ENCODE measurements around the gene TOMM20. TPM values are rescaled to one million over a fixed set of nuclear protein-coding genes. Genes with fewer than 3 reads are reported as not detected.

TOMM20 gene
- polyA plus RNA-seq (2011; rRNA removed), result 82.2 and 94.0 TPM in 2 replicates
- polyA minus RNA-seq (2011; rRNA and poly(A)+ RNA removed), result 30.5 and 49.9 TPM in 2 replicates

DNA sequence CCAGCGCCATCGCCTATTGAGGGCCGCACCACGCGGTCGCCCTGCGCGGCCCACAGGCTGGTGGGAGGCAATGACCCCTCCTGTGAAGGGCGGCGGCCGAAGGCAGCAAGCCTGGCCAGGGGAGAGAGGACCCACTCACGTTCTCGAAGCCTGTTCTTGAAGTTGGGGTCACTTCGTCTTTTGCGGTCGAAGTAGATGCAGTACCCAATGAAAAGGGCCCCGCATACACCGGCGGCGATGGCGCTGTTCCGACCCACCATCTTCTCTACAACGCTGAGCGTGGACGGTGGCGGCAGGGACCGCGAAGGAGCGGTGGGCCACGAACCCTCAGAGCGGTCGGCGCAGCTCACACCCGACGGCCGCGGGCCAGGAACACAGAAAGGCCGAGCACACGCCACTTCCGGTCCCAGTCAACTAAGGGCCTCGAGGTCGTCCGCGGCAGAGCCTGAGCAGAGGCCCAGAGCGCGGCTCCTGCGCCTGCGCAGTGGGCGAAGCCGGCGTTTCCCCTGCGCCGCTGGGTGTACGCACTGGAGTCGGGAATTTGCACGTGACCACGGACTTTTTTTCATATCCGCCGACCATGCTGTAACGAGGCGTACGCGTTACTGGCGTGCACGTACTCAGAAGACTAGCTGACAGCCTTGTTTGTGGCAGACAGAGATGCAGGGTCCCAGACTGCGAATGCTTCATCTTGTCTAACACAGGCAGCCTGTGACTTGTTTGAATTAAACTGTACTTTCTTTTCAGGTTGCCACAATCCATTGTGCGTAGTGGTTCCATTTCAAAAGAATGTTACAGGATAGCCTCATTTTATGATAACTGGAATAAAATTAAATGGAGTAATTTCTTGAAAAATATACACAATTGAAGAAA lies at the start of gene TOMM20:
TSS of gene TOMM20 (minus strand) at position 382 of the 873 bp plus-strand sequence. CDS start at position 260, 122 bp downstream.
- DNase-seq (ENCODE audit: low read depth, low spot score), result peak; percentile 97
- Histone ChIP-seq H3K9me3 (ENCODE audit: control insufficient read depth, insufficient read depth, low read length) (no peaks in the 10 kb centered on the region; the same call in 1 of the 2 replicates), H3K27ac (ENCODE audit: low read depth, low read length) (peak within 1 kb of the TSS; percentile 89), H3K27me3 (ENCODE audit: control insufficient read depth, insufficient read depth, low read length) (no peaks in the 10 kb centered on the region), H3K4me3 (ENCODE audit: low read depth, low read length) (peak within 1 kb of the TSS; percentile 96)
- CTCF ChIA-PET, result interaction anchor here (0.6 to 0.9 kb wide), 2 partner anchors 24 to 125 kb away, joined by 3 read pairs; no protein-coding TSS in a partner anchor
- POLR2A ChIA-PET, result interaction anchor here (1.0 to 1.1 kb wide), 2 partner anchors 27 to 32 kb away, joined by 3 to 6 read pairs; partner anchors contain the start of gene RBM34
- TF ChIP-seq, protein P1, sequence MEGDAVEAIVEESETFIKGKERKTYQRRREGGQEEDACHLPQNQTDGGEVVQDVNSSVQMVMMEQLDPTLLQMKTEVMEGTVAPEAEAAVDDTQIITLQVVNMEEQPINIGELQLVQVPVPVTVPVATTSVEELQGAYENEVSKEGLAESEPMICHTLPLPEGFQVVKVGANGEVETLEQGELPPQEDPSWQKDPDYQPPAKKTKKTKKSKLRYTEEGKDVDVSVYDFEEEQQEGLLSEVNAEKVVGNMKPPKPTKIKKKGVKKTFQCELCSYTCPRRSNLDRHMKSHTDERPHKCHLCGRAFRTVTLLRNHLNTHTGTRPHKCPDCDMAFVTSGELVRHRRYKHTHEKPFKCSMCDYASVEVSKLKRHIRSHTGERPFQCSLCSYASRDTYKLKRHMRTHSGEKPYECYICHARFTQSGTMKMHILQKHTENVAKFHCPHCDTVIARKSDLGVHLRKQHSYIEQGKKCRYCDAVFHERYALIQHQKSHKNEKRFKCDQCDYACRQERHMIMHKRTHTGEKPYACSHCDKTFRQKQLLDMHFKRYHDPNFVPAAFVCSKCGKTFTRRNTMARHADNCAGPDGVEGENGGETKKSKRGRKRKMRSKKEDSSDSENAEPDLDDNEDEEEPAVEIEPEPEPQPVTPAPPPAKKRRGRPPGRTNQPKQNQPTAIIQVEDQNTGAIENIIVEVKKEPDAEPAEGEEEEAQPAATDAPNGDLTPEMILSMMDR (IDR thresholded peaks at IDR 0.05; ENCODE audit: low read depth, low read length), result no peak

DNA sequence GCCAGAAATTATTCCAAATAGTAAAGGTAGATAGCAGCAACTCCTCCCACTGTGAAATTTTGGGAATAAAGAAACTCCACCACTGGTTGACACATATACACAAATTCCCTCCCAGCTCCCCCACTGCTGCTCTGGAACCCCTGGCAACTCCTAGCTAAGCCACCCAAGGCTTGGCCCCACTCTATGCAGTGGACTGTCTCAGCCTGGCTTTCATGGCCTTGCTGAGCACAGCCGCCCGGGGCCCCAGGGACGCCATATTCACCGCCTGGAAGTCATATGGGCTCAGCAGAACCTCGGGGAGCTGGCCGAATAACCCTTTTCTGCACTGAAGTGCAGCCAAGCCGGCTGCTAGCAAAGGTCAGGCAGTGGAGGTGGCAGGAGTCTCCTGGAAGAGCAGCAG lies 47.8 kb upstream of the TOMM20 start:
- H3K27me3 ChIP-seq (ENCODE audit: control insufficient read depth, insufficient read depth, low read length), result no peaks in the 10 kb centered on the region
- TF ChIP-seq, protein P1 (IDR thresholded peaks at IDR 0.05; ENCODE audit: low read depth, low read length), result no peak
- ChIA-PET POLR2A (no interaction called here), CTCF (no interaction called here)
- no peak overlapping the region for H3K4me3 ChIP-seq (ENCODE audit: low read depth, low read length)
- no peak for DNase-seq (ENCODE audit: low read depth, low spot score)
- H3K9me3 ChIP-seq (ENCODE audit: control insufficient read depth, insufficient read depth, low read length), result no peaks in the 10 kb centered on the region
- H3K27ac ChIP-seq (ENCODE audit: low read depth, low read length), result no peak overlapping the region

DNA sequence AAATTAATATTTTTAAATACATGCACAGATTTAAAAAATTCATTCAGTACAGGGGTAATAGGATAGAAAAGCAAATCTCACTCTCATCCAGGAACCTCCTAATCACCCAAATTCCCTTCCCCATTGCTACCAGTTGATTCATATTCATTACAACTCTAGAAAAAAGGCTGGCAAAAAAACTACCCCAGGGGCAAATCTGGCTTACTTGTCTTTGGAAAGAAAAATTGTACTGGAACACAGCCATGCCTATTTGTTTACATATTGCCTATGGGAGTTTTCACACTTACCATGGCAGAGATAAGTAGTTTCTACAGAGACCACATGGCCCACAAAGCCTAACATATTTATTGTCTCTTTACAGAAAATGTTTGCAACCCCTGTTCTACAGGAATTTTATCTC lies 41.3 kb upstream of the TOMM20 start:
- ChIA-PET POLR2A (no interaction called here), CTCF (no interaction called here)
- Histone ChIP-seq H3K27ac (ENCODE audit: low read depth, low read length) (no peak overlapping the region), H3K4me3 (ENCODE audit: low read depth, low read length) (no peak overlapping the region), H3K9me3 (ENCODE audit: control insufficient read depth, insufficient read depth, low read length) (no peaks in the 10 kb centered on the region), H3K27me3 (ENCODE audit: control insufficient read depth, insufficient read depth, low read length) (no peaks in the 10 kb centered on the region)
- no peak for DNase-seq (ENCODE audit: low read depth, low spot score)
- TF ChIP-seq, protein P1 (IDR thresholded peaks at IDR 0.05; ENCODE audit: low read depth, low read length), result no peak

DNA sequence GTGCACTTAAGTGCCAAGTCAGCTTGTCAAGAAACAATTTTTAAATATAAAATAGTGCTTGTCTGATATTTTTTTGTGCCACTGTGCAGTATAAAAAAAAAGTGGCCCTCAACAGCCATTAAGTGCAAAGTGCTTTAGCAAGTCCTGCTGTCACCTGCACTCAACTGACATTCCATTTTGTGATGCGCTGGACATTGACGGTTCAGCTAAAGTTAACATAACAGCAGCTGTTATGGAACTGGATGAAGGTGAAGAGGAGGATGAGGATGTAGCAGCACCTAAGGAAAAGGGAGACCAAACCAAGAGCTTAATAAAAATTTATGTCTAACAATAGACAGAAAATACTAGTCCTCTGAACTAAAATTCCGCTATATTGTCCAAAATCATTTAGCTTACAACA lies 39.7 kb upstream of the TOMM20 start:
- ChIA-PET POLR2A (interaction anchor here (0.6 to 0.7 kb wide), 2 partner anchors 29 to 66 kb away, joined by 3 to 4 read pairs; no protein-coding TSS in a partner anchor), CTCF (interaction anchor here (0.5 kb wide), 1 partner anchor 300 kb away, joined by 3 read pairs; no protein-coding TSS in a partner anchor)
- no peak for DNase-seq (ENCODE audit: low read depth, low spot score)
- Histone ChIP-seq H3K27me3 (ENCODE audit: control insufficient read depth, insufficient read depth, low read length) (no peaks in the 10 kb centered on the region), H3K27ac (ENCODE audit: low read depth, low read length) (no peak overlapping the region), H3K9me3 (ENCODE audit: control insufficient read depth, insufficient read depth, low read length) (no peaks in the 10 kb centered on the region), H3K4me3 (ENCODE audit: low read depth, low read length) (no peak overlapping the region)
- TF ChIP-seq, protein P1 (IDR thresholded peaks at IDR 0.05; ENCODE audit: low read depth, low read length), result no peak
